Measurements from ENCODE around the gene AGTPBP1. TPM values are rescaled to one million over a fixed set of nuclear protein-coding genes. Genes with fewer than 3 reads are reported as not detected.
"Not testable (repeated sequence)": the region's sequence is repeated elsewhere in the genome, so short reads cannot be mapped to it uniquely, and the experiment has no call there.

AGTPBP1 gene, protein sequence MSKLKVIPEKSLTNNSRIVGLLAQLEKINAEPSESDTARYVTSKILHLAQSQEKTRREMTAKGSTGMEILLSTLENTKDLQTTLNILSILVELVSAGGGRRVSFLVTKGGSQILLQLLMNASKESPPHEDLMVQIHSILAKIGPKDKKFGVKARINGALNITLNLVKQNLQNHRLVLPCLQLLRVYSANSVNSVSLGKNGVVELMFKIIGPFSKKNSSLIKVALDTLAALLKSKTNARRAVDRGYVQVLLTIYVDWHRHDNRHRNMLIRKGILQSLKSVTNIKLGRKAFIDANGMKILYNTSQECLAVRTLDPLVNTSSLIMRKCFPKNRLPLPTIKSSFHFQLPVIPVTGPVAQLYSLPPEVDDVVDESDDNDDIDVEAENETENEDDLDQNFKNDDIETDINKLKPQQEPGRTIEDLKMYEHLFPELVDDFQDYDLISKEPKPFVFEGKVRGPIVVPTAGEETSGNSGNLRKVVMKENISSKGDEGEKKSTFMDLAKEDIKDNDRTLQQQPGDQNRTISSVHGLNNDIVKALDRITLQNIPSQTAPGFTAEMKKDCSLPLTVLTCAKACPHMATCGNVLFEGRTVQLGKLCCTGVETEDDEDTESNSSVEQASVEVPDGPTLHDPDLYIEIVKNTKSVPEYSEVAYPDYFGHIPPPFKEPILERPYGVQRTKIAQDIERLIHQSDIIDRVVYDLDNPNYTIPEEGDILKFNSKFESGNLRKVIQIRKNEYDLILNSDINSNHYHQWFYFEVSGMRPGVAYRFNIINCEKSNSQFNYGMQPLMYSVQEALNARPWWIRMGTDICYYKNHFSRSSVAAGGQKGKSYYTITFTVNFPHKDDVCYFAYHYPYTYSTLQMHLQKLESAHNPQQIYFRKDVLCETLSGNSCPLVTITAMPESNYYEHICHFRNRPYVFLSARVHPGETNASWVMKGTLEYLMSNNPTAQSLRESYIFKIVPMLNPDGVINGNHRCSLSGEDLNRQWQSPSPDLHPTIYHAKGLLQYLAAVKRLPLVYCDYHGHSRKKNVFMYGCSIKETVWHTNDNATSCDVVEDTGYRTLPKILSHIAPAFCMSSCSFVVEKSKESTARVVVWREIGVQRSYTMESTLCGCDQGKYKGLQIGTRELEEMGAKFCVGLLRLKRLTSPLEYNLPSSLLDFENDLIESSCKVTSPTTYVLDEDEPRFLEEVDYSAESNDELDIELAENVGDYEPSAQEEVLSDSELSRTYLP
- total RNA-seq (2014; rRNA removed; shearing (Covaris generic)) (24.2 and 31.0 TPM in 2 replicates), total RNA-seq (2022) (37.2 and 45.8 TPM in 2 replicates), Bru-seq, nascent RNA (percentile 81 among the genes with signal in this experiment), BruChase-seq, experiment 1, labeled RNA remaining after a 6-hour chase (percentile 68 among the genes with signal in this experiment), BruChase-seq, experiment 2, labeled RNA remaining after a 2-hour chase (percentile 69 among the genes with signal in this experiment)
- long read RNA-seq, full-length matches to known transcripts = 22 of 54 reads
- long read RNA-seq, partial matches to known transcripts = 15 of 54 reads
- long read RNA-seq, other reads (novel, unspliced or antisense) = 17 of 54 reads

DNA sequence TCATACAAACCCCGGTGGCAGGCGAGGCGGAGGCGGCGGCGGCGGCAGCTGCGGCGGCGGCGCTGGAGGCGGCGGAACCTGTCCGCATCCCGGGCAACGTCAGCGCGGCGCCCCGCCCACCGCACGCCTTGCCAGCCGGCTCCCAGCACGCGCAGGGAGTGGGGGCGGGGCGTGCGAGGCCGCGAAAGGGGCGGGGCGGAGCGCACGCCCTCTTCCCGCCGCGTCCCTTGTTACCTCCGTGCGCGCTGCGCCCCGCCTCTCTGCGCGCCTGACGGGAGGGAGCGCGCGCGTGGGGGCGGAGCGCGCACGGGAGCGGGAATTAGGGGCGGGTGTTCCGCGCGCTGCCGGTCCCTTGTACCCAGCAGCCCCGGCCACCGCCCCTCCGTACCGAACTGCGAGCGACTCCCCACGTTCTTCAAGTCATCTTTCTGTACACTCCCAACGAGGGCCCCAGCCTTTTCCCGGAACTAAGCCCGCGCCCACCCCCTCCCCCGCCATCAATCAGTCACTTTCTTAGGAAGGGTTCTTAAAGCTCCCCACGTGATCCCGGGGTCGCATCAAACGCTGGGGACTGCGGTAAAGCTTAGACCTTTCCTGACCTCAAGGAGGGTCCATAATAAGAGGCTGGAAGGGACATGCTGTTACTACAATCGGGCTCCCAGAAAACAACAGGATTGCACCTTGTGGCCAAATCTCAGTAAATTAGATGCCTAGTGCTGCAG lies at the start of gene AGTPBP1:
TSS of gene AGTPBP1 (minus strand) at position 80 of the 722 bp plus-strand sequence. CDS start 29,421 bp downstream, outside the sequence.
- Histone ChIP-seq H3K36me3 (ENCODE audit: insufficient read depth, low read length) (no peaks in the 10 kb centered on the region), H4K20me1 (ENCODE audit: insufficient read depth, low read length) (peaks cover 22% of the 10 kb centered on the region), H3K9me3 (ENCODE audit: low read length) (no peaks in the 10 kb centered on the region), H3K9me2 (ENCODE audit: insufficient read depth, low read length) (no peaks in the 10 kb centered on the region), H3K79me2 (ENCODE audit: insufficient read depth, low read depth, low read length) (peaks cover 37% of the 10 kb centered on the region), H2AFZ (ENCODE audit: low read length) (peak within 1 kb of the TSS; percentile 83), H3K4me2 (ENCODE audit: low read length) (peak within 1 kb of the TSS; percentile 79), H3K4me3 (ENCODE audit: low read depth, low read length, poor library complexity, severe bottlenecking) (peak within 1 kb of the TSS; percentile 92), H3K27ac (ENCODE audit: low read depth, low read length, poor library complexity, severe bottlenecking) (peak within 1 kb of the TSS; percentile 70), H3K4me1 (ENCODE audit: insufficient read depth, low read length, poor library complexity, severe bottlenecking) (peaks cover 10% of the 10 kb centered on the region)
- ChIA-PET POLR2A (interaction anchor here (0.6 to 0.7 kb wide), 2 partner anchors 90 to 184 kb away, joined by 3 read pairs; no protein-coding TSS in a partner anchor), CTCF (ENCODE audit: unreplicated experiment) (interaction anchor here (0.6 kb wide), 2 partner anchors 16 to 44 kb away, joined by 4 to 15 read pairs; no protein-coding TSS in a partner anchor)
- intact Hi-C loops (cut with micrococcal nuclease; ENCODE audit: unreplicated experiment) = loop anchor here (1.0 to 5.0 kb wide), 4 partner anchors 43 to 1760 kb away; partner anchors contain the start of genes HNRNPK, RMI1 and TUT7
- peak; percentile 97 for DNase-seq (ENCODE audit: low spot score)
- TF ChIP-seq, protein P1, sequence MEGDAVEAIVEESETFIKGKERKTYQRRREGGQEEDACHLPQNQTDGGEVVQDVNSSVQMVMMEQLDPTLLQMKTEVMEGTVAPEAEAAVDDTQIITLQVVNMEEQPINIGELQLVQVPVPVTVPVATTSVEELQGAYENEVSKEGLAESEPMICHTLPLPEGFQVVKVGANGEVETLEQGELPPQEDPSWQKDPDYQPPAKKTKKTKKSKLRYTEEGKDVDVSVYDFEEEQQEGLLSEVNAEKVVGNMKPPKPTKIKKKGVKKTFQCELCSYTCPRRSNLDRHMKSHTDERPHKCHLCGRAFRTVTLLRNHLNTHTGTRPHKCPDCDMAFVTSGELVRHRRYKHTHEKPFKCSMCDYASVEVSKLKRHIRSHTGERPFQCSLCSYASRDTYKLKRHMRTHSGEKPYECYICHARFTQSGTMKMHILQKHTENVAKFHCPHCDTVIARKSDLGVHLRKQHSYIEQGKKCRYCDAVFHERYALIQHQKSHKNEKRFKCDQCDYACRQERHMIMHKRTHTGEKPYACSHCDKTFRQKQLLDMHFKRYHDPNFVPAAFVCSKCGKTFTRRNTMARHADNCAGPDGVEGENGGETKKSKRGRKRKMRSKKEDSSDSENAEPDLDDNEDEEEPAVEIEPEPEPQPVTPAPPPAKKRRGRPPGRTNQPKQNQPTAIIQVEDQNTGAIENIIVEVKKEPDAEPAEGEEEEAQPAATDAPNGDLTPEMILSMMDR (conservative IDR thresholded peaks at IDR 0.05; ENCODE audit: low read length) = no peak
- no peak for TF ChIP-seq EZH2phosphoT487 (IDR thresholded peaks at IDR 0.05; ENCODE audit: borderline replicate concordance, low read depth, low read length)
- BruUV-seq (replicated peaks) = TSS peak; percentile 63

DNA sequence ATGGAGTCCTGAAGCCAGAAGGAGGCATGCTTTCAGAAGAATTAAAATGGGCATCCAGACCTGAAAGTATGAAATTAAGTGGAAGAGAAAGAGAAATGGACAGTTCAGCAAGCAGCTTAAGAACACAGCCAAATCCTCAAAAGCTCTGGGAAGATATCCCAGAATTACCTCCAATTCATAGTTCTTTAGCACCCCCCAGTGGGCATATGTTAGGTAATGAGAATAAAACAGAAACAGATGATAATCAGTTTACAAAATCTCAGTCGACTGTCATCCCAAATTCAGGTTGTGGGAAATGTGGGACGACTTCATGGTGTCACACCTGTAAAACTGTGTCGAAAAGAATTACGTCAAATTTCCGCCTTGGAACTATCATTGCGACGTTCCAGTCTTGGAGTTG lies 44.4 kb upstream of the AGTPBP1 start:
- H2AFZ ChIP-seq (ENCODE audit: low read length); H3K4me3 ChIP-seq (ENCODE audit: low read depth, low read length, poor library complexity, severe bottlenecking); CTCF ChIA-PET (ENCODE audit: unreplicated experiment); BruUV-seq (replicated peaks); H3K9me3 ChIP-seq (ENCODE audit: low read length); H3K4me1 ChIP-seq (ENCODE audit: insufficient read depth, low read length, poor library complexity, severe bottlenecking); H3K36me3 ChIP-seq (ENCODE audit: insufficient read depth, low read length); H3K4me2 ChIP-seq (ENCODE audit: low read length); H3K79me2 ChIP-seq (ENCODE audit: insufficient read depth, low read depth, low read length); POLR2A ChIA-PET; H3K9me2 ChIP-seq (ENCODE audit: insufficient read depth, low read length); DNase-seq (ENCODE audit: low spot score); H4K20me1 ChIP-seq (ENCODE audit: insufficient read depth, low read length); H3K27ac ChIP-seq (ENCODE audit: low read depth, low read length, poor library complexity, severe bottlenecking): not testable (repeated sequence)
- intact Hi-C loops (cut with micrococcal nuclease; ENCODE audit: unreplicated experiment) = loop anchor here (10.0 kb wide), 1 partner anchor 1381 kb away; no protein-coding TSS in a partner anchor
- TF ChIP-seq, protein P1 (conservative IDR thresholded peaks at IDR 0.05; ENCODE audit: low read length) = peak; percentile 65; the same call in 1 of the 2 replicates

DNA sequence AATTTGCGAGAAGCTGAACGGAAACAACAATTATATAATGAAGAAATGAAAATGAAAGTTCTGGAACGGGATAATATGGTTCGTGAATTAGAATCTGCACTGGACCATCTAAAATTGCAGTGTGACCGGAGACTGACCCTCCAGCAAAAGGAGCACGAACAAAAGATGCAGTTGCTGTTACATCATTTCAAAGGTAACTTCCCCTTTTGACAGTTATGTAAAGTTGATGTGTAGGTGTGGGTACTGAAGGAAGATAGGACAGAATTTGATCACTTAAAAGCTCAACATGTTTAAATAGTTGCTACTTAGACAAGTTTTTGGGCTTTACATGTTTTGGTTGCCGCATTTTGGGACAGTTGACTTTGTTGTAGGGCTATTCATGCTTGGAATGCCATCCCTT lies 32.1 kb upstream of the AGTPBP1 start:
- H2AFZ ChIP-seq (ENCODE audit: low read length); H3K4me3 ChIP-seq (ENCODE audit: low read depth, low read length, poor library complexity, severe bottlenecking); POLR2A ChIA-PET; H3K9me2 ChIP-seq (ENCODE audit: insufficient read depth, low read length); H3K79me2 ChIP-seq (ENCODE audit: insufficient read depth, low read depth, low read length); H3K27ac ChIP-seq (ENCODE audit: low read depth, low read length, poor library complexity, severe bottlenecking); CTCF ChIA-PET (ENCODE audit: unreplicated experiment); H4K20me1 ChIP-seq (ENCODE audit: insufficient read depth, low read length); intact Hi-C loops (cut with micrococcal nuclease; ENCODE audit: unreplicated experiment); H3K36me3 ChIP-seq (ENCODE audit: insufficient read depth, low read length); H3K9me3 ChIP-seq (ENCODE audit: low read length); H3K4me2 ChIP-seq (ENCODE audit: low read length); H3K4me1 ChIP-seq (ENCODE audit: insufficient read depth, low read length, poor library complexity, severe bottlenecking); BruUV-seq (replicated peaks): not testable (repeated sequence)
- peak; percentile 10 for DNase-seq (ENCODE audit: low spot score)

GRCh38 chr9:85761802-85762201 lies 20.0 kb upstream of the AGTPBP1 start:
- H3K4me2 ChIP-seq (ENCODE audit: low read length); H4K20me1 ChIP-seq (ENCODE audit: insufficient read depth, low read length); H3K9me3 ChIP-seq (ENCODE audit: low read length); H3K4me3 ChIP-seq (ENCODE audit: low read depth, low read length, poor library complexity, severe bottlenecking); POLR2A ChIA-PET; H3K79me2 ChIP-seq (ENCODE audit: insufficient read depth, low read depth, low read length); BruUV-seq (replicated peaks); H3K9me2 ChIP-seq (ENCODE audit: insufficient read depth, low read length); H3K4me1 ChIP-seq (ENCODE audit: insufficient read depth, low read length, poor library complexity, severe bottlenecking); intact Hi-C loops (cut with micrococcal nuclease; ENCODE audit: unreplicated experiment); H3K27ac ChIP-seq (ENCODE audit: low read depth, low read length, poor library complexity, severe bottlenecking); CTCF ChIA-PET (ENCODE audit: unreplicated experiment); DNase-seq (ENCODE audit: low spot score); H3K36me3 ChIP-seq (ENCODE audit: insufficient read depth, low read length); H2AFZ ChIP-seq (ENCODE audit: low read length): not testable (repeated sequence)
